ENCODE measurements around the gene AK8. TPM values are rescaled to one million over a fixed set of nuclear protein-coding genes. Genes with fewer than 3 reads are reported as not detected.

Gene AK8
- total RNA-seq, 2 donors from 2014 or later = 0.26 TPM; not detected in 1

- ATAC-seq (no peak), DNase-seq (no peak)
- no peak for TF ChIP-seq POLR2A (IDR thresholded peaks at IDR 0.05)
- no peak for TF ChIP-seq CTCF (IDR thresholded peaks at IDR 0.05)
- Histone ChIP-seq H3K27me3 (no peaks in the 10 kb centered on the region), H3K27ac (no peak overlapping the region), H3K4me1 (no peaks in the 10 kb centered on the region), H3K4me3 (no peak overlapping the region), H3K9me3 (no peaks in the 10 kb centered on the region), H3K36me3 (replicated peaks in 1 of 2; ENCODE audit: insufficient read depth in 1 of 2, low read depth in 2 of 2) (no peaks in the 10 kb centered on the region)
- WGBS, 2 donors = 60 to 66% methylated on average over 4 of the region's 4 CpGs
- intact Hi-C loops (cut with DNase I) = no loop called here
Observed at GRCh38 chr9:132783006-132783405, 95.1 kb downstream of the AK8 start.

- H3K27ac ChIP-seq = no peak overlapping the region
- no peak for ATAC-seq
- 76 to 78% methylated on average over 9 of the region's 9 CpGs for WGBS, 2 donors
- no peaks in the 10 kb centered on the region for H3K9me3 ChIP-seq
- DNase-seq = no peak
- no peaks in the 10 kb centered on the region for H3K4me1 ChIP-seq
- TF ChIP-seq POLR2A (IDR thresholded peaks at IDR 0.05) = no peak
- no peak for TF ChIP-seq CTCF (IDR thresholded peaks at IDR 0.05)
- H3K27me3 ChIP-seq = no peaks in the 10 kb centered on the region
- intact Hi-C loops (cut with DNase I) = no loop called here
- no peak overlapping the region for H3K4me3 ChIP-seq
- no peaks in the 10 kb centered on the region for H3K36me3 ChIP-seq (replicated peaks in 1 of 2; ENCODE audit: insufficient read depth in 1 of 2, low read depth in 2 of 2)
Observed at GRCh38 chr9:132782037-132782436, 96.0 kb downstream of the AK8 start.

GRCh38 chr9:132780230-132781007 is 97.7 kb downstream of the AK8 start:
- Histone ChIP-seq H3K27me3 (no peaks in the 10 kb centered on the region), H3K27ac (no peak overlapping the region), H3K4me3 (no peak overlapping the region), H3K4me1 (no peaks in the 10 kb centered on the region), H3K9me3 (no peaks in the 10 kb centered on the region), H3K36me3 (replicated peaks in 1 of 2; ENCODE audit: insufficient read depth in 1 of 2, low read depth in 2 of 2) (no peaks in the 10 kb centered on the region)
- 56 to 63% methylated on average over 8 of the region's 8 CpGs for WGBS, 2 donors
- ATAC-seq (no peak), DNase-seq (no peak)
- intact Hi-C loops (cut with DNase I) = no loop called here
- TF ChIP-seq POLR2A (IDR thresholded peaks at IDR 0.05) (no peak), CTCF (IDR thresholded peaks at IDR 0.05) (no peak)

GRCh38 chr9:132776891-132777290 is 101.2 kb downstream of the AK8 start:
- no peaks in the 10 kb centered on the region for H3K27me3 ChIP-seq
- no peak overlapping the region for H3K27ac ChIP-seq
- intact Hi-C loops (cut with DNase I) = no loop called here
- H3K36me3 ChIP-seq (replicated peaks in 1 of 2; ENCODE audit: insufficient read depth in 1 of 2, low read depth in 2 of 2) = no peaks in the 10 kb centered on the region
- TF ChIP-seq POLR2A (IDR thresholded peaks at IDR 0.05) = no peak
- TF ChIP-seq CTCF (IDR thresholded peaks at IDR 0.05) = no peak
- no peak overlapping the region for H3K4me3 ChIP-seq
- H3K4me1 ChIP-seq = no peaks in the 10 kb centered on the region
- WGBS, 2 donors = 70 to 92% methylated on average over 2 to 6 of the region's 6 CpGs
- ATAC-seq (no peak), DNase-seq (no peak)
- H3K9me3 ChIP-seq = no peaks in the 10 kb centered on the region

- Histone ChIP-seq H3K4me1 (no peaks in the 10 kb centered on the region), H3K9me3 (no peaks in the 10 kb centered on the region), H3K27ac (no peak overlapping the region), H3K36me3 (replicated peaks in 1 of 2; ENCODE audit: insufficient read depth in 1 of 2, low read depth in 2 of 2) (no peaks in the 10 kb centered on the region), H3K27me3 (no peaks in the 10 kb centered on the region), H3K4me3 (no peak overlapping the region)
- 78 to 85% methylated on average over 10 to 11 of the region's 11 CpGs for WGBS, 2 donors
- no peak for ATAC-seq
- intact Hi-C loops (cut with DNase I) = no loop called here
- no peak for DNase-seq
- TF ChIP-seq CTCF (IDR thresholded peaks at IDR 0.05) (no peak), POLR2A (IDR thresholded peaks at IDR 0.05) (no peak)
Observed at GRCh38 chr9:132776268-132776667, 101.8 kb downstream of the AK8 start.

All from body of pancreas (tissue), 4 donors.